ENCODE results near the gene ZNF25. TPM values are rescaled to one million over a fixed set of nuclear protein-coding genes. Genes with fewer than 3 reads are reported as not detected.
"Not testable (repeated sequence)": the region's sequence is repeated elsewhere in the genome, so short reads cannot be mapped to it uniquely, and the experiment has no call there.

The ZNF25 gene
- total RNA-seq, 1 experiment from 2014 or later: 1.7 TPM

- Histone ChIP-seq H3K9me3 (no peaks in the 10 kb centered on the region), H3K27me3 (replicated peaks; ENCODE audit: control insufficient read depth, insufficient read depth, low read length) (no peaks in the 10 kb centered on the region), H3K4me1 (no peaks in the 10 kb centered on the region), H3K4me3 (ENCODE audit: low read depth, low read length) (no peak overlapping the region), H3K36me3 (ENCODE audit: control insufficient read depth, insufficient read depth, low read length) (no peaks in the 10 kb centered on the region)
- no peak for TF ChIP-seq CTCF (IDR thresholded peaks at IDR 0.05; ENCODE audit: insufficient read depth in 1 of 2, low read depth in 1 of 2, low read length in 1 of 2, severe bottlenecking in 1 of 2, unreplicated experiment in 1 of 2)
- H3K9me3 Mint-ChIP-seq (ENCODE audit: unreplicated experiment): peaks cover 9% of the 10 kb centered on the region
- DNase-seq: no peak
- POLR2A ChIA-PET: no interaction called here
- H3K27ac Mint-ChIP-seq (ENCODE audit: unreplicated experiment): no peak overlapping the region
- no peaks in the 10 kb centered on the region for H3K27me3 Mint-ChIP-seq (ENCODE audit: insufficient read depth, unreplicated experiment)
- CTCF ChIA-PET: interaction anchor here (1.6 kb wide), 1 partner anchor 31 kb away, joined by 13 read pairs; the partner anchor contains the start of gene ZNF25
- H3K4me1 Mint-ChIP-seq (ENCODE audit: low read depth, unreplicated experiment): peaks cover 7% of the 10 kb centered on the region
- no peak overlapping the region for H3K4me3 Mint-ChIP-seq (ENCODE audit: unreplicated experiment)
- no TSS peak for BruUV-seq (replicated peaks)
- intact Hi-C loops (cut with micrococcal nuclease; ENCODE audit: unreplicated experiment): no loop called here
- H3K36me3 Mint-ChIP-seq (ENCODE audit: insufficient read depth, unreplicated experiment): peaks cover 13% of the 10 kb centered on the region
Observed at GRCh38 chr10:38007551-38007950, 31.1 kb upstream of the ZNF25 start.

GRCh38 chr10:38003588-38003987 is 27.1 kb upstream of the ZNF25 start:
- CTCF ChIA-PET: no interaction called here
- POLR2A ChIA-PET: interaction anchor here (0.5 kb wide), 1 partner anchor 27 kb away, joined by 4 read pairs; the partner anchor contains the start of gene ZNF25
- BruUV-seq (replicated peaks): no TSS peak
- no peak for DNase-seq
- Histone ChIP-seq H3K27me3 (replicated peaks; ENCODE audit: control insufficient read depth, insufficient read depth, low read length) (no peaks in the 10 kb centered on the region), H3K9me3 (no peaks in the 10 kb centered on the region), H3K36me3 (ENCODE audit: control insufficient read depth, insufficient read depth, low read length) (no peaks in the 10 kb centered on the region), H3K4me3 (ENCODE audit: low read depth, low read length) (no peak overlapping the region), H3K4me1 (no peaks in the 10 kb centered on the region)
- H3K27ac Mint-ChIP-seq (ENCODE audit: unreplicated experiment): no peak overlapping the region
- no peak for TF ChIP-seq CTCF (IDR thresholded peaks at IDR 0.05; ENCODE audit: insufficient read depth in 1 of 2, low read depth in 1 of 2, low read length in 1 of 2, severe bottlenecking in 1 of 2, unreplicated experiment in 1 of 2)
- H3K4me1 Mint-ChIP-seq (ENCODE audit: low read depth, unreplicated experiment): no peaks in the 10 kb centered on the region
- H3K4me3 Mint-ChIP-seq (ENCODE audit: unreplicated experiment): no peak overlapping the region
- peaks cover 9% of the 10 kb centered on the region for H3K9me3 Mint-ChIP-seq (ENCODE audit: unreplicated experiment)
- no peaks in the 10 kb centered on the region for H3K36me3 Mint-ChIP-seq (ENCODE audit: insufficient read depth, unreplicated experiment)
- no peaks in the 10 kb centered on the region for H3K27me3 Mint-ChIP-seq (ENCODE audit: insufficient read depth, unreplicated experiment)
- intact Hi-C loops (cut with micrococcal nuclease; ENCODE audit: unreplicated experiment): no loop called here

GRCh38 chr10:38003026-38003425 is 26.6 kb upstream of the ZNF25 start:
- POLR2A ChIA-PET: no interaction called here
- Histone ChIP-seq H3K36me3 (ENCODE audit: control insufficient read depth, insufficient read depth, low read length) (no peaks in the 10 kb centered on the region), H3K9me3 (no peaks in the 10 kb centered on the region), H3K4me3 (ENCODE audit: low read depth, low read length) (no peak overlapping the region), H3K27me3 (replicated peaks; ENCODE audit: control insufficient read depth, insufficient read depth, low read length) (no peaks in the 10 kb centered on the region), H3K4me1 (no peaks in the 10 kb centered on the region)
- no peaks in the 10 kb centered on the region for H3K36me3 Mint-ChIP-seq (ENCODE audit: insufficient read depth, unreplicated experiment)
- H3K4me3 Mint-ChIP-seq (ENCODE audit: unreplicated experiment): no peak overlapping the region
- H3K4me1 Mint-ChIP-seq (ENCODE audit: low read depth, unreplicated experiment): no peaks in the 10 kb centered on the region
- DNase-seq: no peak
- CTCF ChIA-PET: no interaction called here
- intact Hi-C loops (cut with micrococcal nuclease; ENCODE audit: unreplicated experiment): no loop called here
- TF ChIP-seq CTCF (IDR thresholded peaks at IDR 0.05; ENCODE audit: insufficient read depth in 1 of 2, low read depth in 1 of 2, low read length in 1 of 2, severe bottlenecking in 1 of 2, unreplicated experiment in 1 of 2): no peak
- no peaks in the 10 kb centered on the region for H3K27me3 Mint-ChIP-seq (ENCODE audit: insufficient read depth, unreplicated experiment)
- no peak overlapping the region for H3K27ac Mint-ChIP-seq (ENCODE audit: unreplicated experiment)
- H3K9me3 Mint-ChIP-seq (ENCODE audit: unreplicated experiment): peaks cover 4% of the 10 kb centered on the region
- BruUV-seq (replicated peaks): no TSS peak

GRCh38 chr10:38000474-38000873 is 24.0 kb upstream of the ZNF25 start:
- CTCF ChIA-PET; H3K9me3 ChIP-seq; H3K36me3 ChIP-seq (ENCODE audit: control insufficient read depth, insufficient read depth, low read length); H3K27me3 Mint-ChIP-seq (ENCODE audit: insufficient read depth, unreplicated experiment); H3K9me3 Mint-ChIP-seq (ENCODE audit: unreplicated experiment); intact Hi-C loops (cut with micrococcal nuclease; ENCODE audit: unreplicated experiment); H3K4me1 ChIP-seq; H3K4me3 Mint-ChIP-seq (ENCODE audit: unreplicated experiment); H3K27me3 ChIP-seq (replicated peaks; ENCODE audit: control insufficient read depth, insufficient read depth, low read length); POLR2A ChIA-PET; H3K4me3 ChIP-seq (ENCODE audit: low read depth, low read length); BruUV-seq (replicated peaks); H3K36me3 Mint-ChIP-seq (ENCODE audit: insufficient read depth, unreplicated experiment); DNase-seq; H3K4me1 Mint-ChIP-seq (ENCODE audit: low read depth, unreplicated experiment); H3K27ac Mint-ChIP-seq (ENCODE audit: unreplicated experiment): not testable (repeated sequence)

- BruUV-seq (replicated peaks); H3K4me1 ChIP-seq; CTCF ChIA-PET; H3K4me3 Mint-ChIP-seq (ENCODE audit: unreplicated experiment); DNase-seq; H3K27me3 ChIP-seq (replicated peaks; ENCODE audit: control insufficient read depth, insufficient read depth, low read length); H3K36me3 Mint-ChIP-seq (ENCODE audit: insufficient read depth, unreplicated experiment); H3K4me1 Mint-ChIP-seq (ENCODE audit: low read depth, unreplicated experiment); H3K9me3 ChIP-seq; POLR2A ChIA-PET; H3K27me3 Mint-ChIP-seq (ENCODE audit: insufficient read depth, unreplicated experiment); intact Hi-C loops (cut with micrococcal nuclease; ENCODE audit: unreplicated experiment); H3K27ac Mint-ChIP-seq (ENCODE audit: unreplicated experiment); H3K4me3 ChIP-seq (ENCODE audit: low read depth, low read length); H3K9me3 Mint-ChIP-seq (ENCODE audit: unreplicated experiment); H3K36me3 ChIP-seq (ENCODE audit: control insufficient read depth, insufficient read depth, low read length): not testable (repeated sequence)
Observed at GRCh38 chr10:37998920-37999319, 22.5 kb upstream of the ZNF25 start.
